Naive thymus-derived CD4-positive, alpha-beta T cell (primary cell): ENCODE data around the gene IPO13. TPM values are rescaled to one million over a fixed set of nuclear protein-coding genes. Genes with fewer than 3 reads are reported as not detected.

ENCODE experiments used
- polyA plus RNA-seq, 2 donors: library from polyadenylated mRNA; unstranded; fragments of 300-500 nt; fragmentation: Illumina TruSeq; gene quantifications; one replicate each; pipeline ENCODE4 v1.2.3, GENCODE V29; 2021
- total RNA-seq, 6 experiments: library from RNA in 5 of 6; stranded (reverse) in 5 of 6; gene quantifications; 1 replicate in 5 of 6; 2 replicates in 1 of 6; pipeline ENCODE4 v1.2.3 and lab custom pipeline; 2021 to 2026

The IPO13 gene
- total and polyA plus RNA-seq, 7 experiments from 2014 or later: 10.1 to 32.3 (median 15.2) TPM

Other genes with a start within 250 kb of the IPO13 start
- 10 to 100 TPM; 22.3 to 32.9 (median 28.7) TPM for gene ST3GAL3, start 239.4 kb upstream of the IPO13 start, total RNA-seq
- gene ST3GAL3, start 239.4 kb upstream of the IPO13 start, polyA plus RNA-seq: 10 to 100 TPM in 1 of 2 donors, 1 to 10 TPM in 1; 7.7 to 13.4 TPM
- gene ARTN, start 13.1 kb upstream of the IPO13 start, total RNA-seq: 1 to 10 TPM in 1 of 5 experiments, under 1 TPM in 4; 0.51 to 2.2 (median 0.68) TPM
- not detected for gene ARTN, start 13.1 kb upstream of the IPO13 start, polyA plus RNA-seq
- 10 to 100 TPM; 21.3 to 40.1 (median 29.4) TPM for gene DPH2, start 23.1 kb downstream of the IPO13 start, total RNA-seq
- gene DPH2, start 23.1 kb downstream of the IPO13 start, polyA plus RNA-seq: 10 to 100 TPM; 29.4 to 40.9 TPM
- 100 to 1,000 TPM in 2 of 5 experiments, 10 to 100 TPM in 3; 47.3 to 152 (median 69.3) TPM for gene ATP6V0B, start 28.0 kb downstream of the IPO13 start, total RNA-seq
- gene ATP6V0B, start 28.0 kb downstream of the IPO13 start, polyA plus RNA-seq: 100 to 1,000 TPM; 147 to 166 TPM
- gene B4GALT2, start 32.3 kb downstream of the IPO13 start, total RNA-seq: 10 to 100 TPM in 1 of 5 experiments, 1 to 10 TPM in 2, under 1 TPM in 2; 0.49 to 16.9 (median 1.6) TPM
- not detected for gene B4GALT2, start 32.3 kb downstream of the IPO13 start, polyA plus RNA-seq
- 1 to 10 TPM in 4 of 5 experiments, under 1 TPM in 1; 0.40 to 2.9 (median 1.6) TPM for gene CCDC24, start 44.6 kb downstream of the IPO13 start, total RNA-seq
- under 1 TPM in 1 of 2 donors, not detected in 1; 0.41 TPM for gene CCDC24, start 44.6 kb downstream of the IPO13 start, polyA plus RNA-seq
- 1 to 10 TPM in 1 of 5 experiments, under 1 TPM in 3, not detected in 1; 0.37 to 5.0 (median 0.53) TPM for gene SLC6A9, start 84.5 kb downstream of the IPO13 start, total RNA-seq
- under 1 TPM in 1 of 2 donors, not detected in 1; 0.26 TPM for gene SLC6A9, start 84.5 kb downstream of the IPO13 start, polyA plus RNA-seq
- gene KLF17, start 171.9 kb downstream of the IPO13 start, total RNA-seq: not detected
- not detected for gene KLF17, start 171.9 kb downstream of the IPO13 start, polyA plus RNA-seq
- gene KLF18, start 194.7 kb downstream of the IPO13 start, total RNA-seq: not detected
- gene KLF18, start 194.7 kb downstream of the IPO13 start, polyA plus RNA-seq: not detected